HAP-1 (cell line): ENCODE measurements around the gene IFI27L1.
A peak's percentile ranks its signal among the peaks of the same experiment; 100 is the strongest.

Source experiments
- DNase-seq, 2 experiments: peaks; one replicate each; pipeline ENCODE4 v3.0.0-alpha.2; 2016 to 2020; ENCODE audit warnings: low spot score in 2 of 2
- H3K27me3 ChIP-seq: fragments of 250-450 bp; sonication (Bioruptor Pico); 2 replicates; pipeline ENCODE4 v1.5.1; 2020; ENCODE audit warnings: low read depth, mild to moderate bottlenecking, moderate library complexity
- H3K36me3 ChIP-seq: fragments of 250-450 bp; sonication (Bioruptor Pico); replicated peaks from 2 replicates; pipeline ENCODE4 v1.5.1; 2020; ENCODE audit warnings: mild to moderate bottlenecking
- H3K4me1 ChIP-seq: fragments of 250-450 bp; sonication (Bioruptor Pico); 2 replicates; pipeline ENCODE4 v1.5.1; 2020; ENCODE audit warnings: mild to moderate bottlenecking
- H3K4me3 ChIP-seq: fragments of 250-450 bp; sonication (Bioruptor Pico); 2 replicates; pipeline ENCODE4 v1.5.1; 2020; ENCODE audit warnings: mild to moderate bottlenecking, moderate library complexity
- H3K9me3 ChIP-seq: fragments of 250-450 bp; sonication (Bioruptor Pico); 2 replicates; pipeline ENCODE4 v1.5.1; 2020; ENCODE audit warnings: mild to moderate bottlenecking, moderate library complexity
- in situ Hi-C: fragments of 300-500 bp; cut with MboI; formaldehyde crosslinking; loops from 3 replicates; pipeline ENCODE4 v1.14.3; 2020; ENCODE audit warnings: low sequenced_read_pairs, inconsistent platforms, mixed read lengths

Gene IFI27L1

GRCh38 chr14:94080621-94081385 is at the start of gene IFI27L1, which contains the start of gene DDX24:
Gene IFI27L1, plus strand, starts transcription at chr14:94081310. Its CDS starts 15,628 bp downstream, at chr14:94096938.
Gene DDX24, minus strand, starts transcription at chr14:94081202. Its CDS starts 1,460 bp downstream, at chr14:94079742.
- peak; percentile 92 to 97 for DNase-seq
- Histone ChIP-seq H3K4me1 (peaks cover 15% of the 10 kb centered on the region), H3K36me3 (peaks cover 35% of the 10 kb centered on the region), H3K9me3 (peaks cover 7% of the 10 kb centered on the region), H3K27me3 (no peaks in the 10 kb centered on the region), H3K4me3 (peak within 1 kb of the TSS; percentile 94)
- in situ Hi-C loops, result no loop called here

- H3K4me3 ChIP-seq, result no peak overlapping the region
- H3K4me1 ChIP-seq, result no peaks in the 10 kb centered on the region; the same call in 1 of the 2 replicates
- no peaks in the 10 kb centered on the region for H3K27me3 ChIP-seq
- no peaks in the 10 kb centered on the region for H3K9me3 ChIP-seq
- in situ Hi-C loops, result no loop called here
- H3K36me3 ChIP-seq, result no peaks in the 10 kb centered on the region
- DNase-seq, result no peak
Measured at GRCh38 chr14:94031883-94032279, 49.2 kb upstream of the IFI27L1 start.

GRCh38 chr14:94034886-94035285 is 46.2 kb upstream of the IFI27L1 start:
- no peaks in the 10 kb centered on the region for H3K9me3 ChIP-seq
- no peaks in the 10 kb centered on the region for H3K27me3 ChIP-seq
- no peak overlapping the region for H3K4me3 ChIP-seq
- H3K36me3 ChIP-seq, result no peaks in the 10 kb centered on the region
- no peaks in the 10 kb centered on the region for H3K4me1 ChIP-seq
- no peak for DNase-seq
- in situ Hi-C loops, result loop anchor here (5.0 kb wide), 1 partner anchor 102 kb away; no protein-coding TSS in a partner anchor

GRCh38 chr14:94036313-94037167 is 44.6 kb upstream of the IFI27L1 start:
- Histone ChIP-seq H3K9me3 (no peaks in the 10 kb centered on the region), H3K36me3 (no peaks in the 10 kb centered on the region), H3K4me1 (no peaks in the 10 kb centered on the region), H3K27me3 (no peaks in the 10 kb centered on the region), H3K4me3 (no peak overlapping the region)
- DNase-seq, result peak; percentile 54 to 88
- in situ Hi-C loops, result loop anchor here (5.0 kb wide), 1 partner anchor 101 kb away; no protein-coding TSS in a partner anchor

- Histone ChIP-seq H3K36me3 (no peaks in the 10 kb centered on the region), H3K9me3 (no peaks in the 10 kb centered on the region), H3K4me1 (no peaks in the 10 kb centered on the region), H3K4me3 (no peak overlapping the region), H3K27me3 (no peaks in the 10 kb centered on the region)
- no peak for DNase-seq
- in situ Hi-C loops, result loop anchor here (5.0 kb wide), 1 partner anchor 99 kb away; no protein-coding TSS in a partner anchor
Measured at GRCh38 chr14:94037954-94038353, 43.2 kb upstream of the IFI27L1 start.

- Histone ChIP-seq H3K27me3 (no peaks in the 10 kb centered on the region), H3K4me1 (no peaks in the 10 kb centered on the region), H3K36me3 (peaks cover 2% of the 10 kb centered on the region; the same call in 1 of the 2 replicates), H3K4me3 (no peak overlapping the region), H3K9me3 (no peaks in the 10 kb centered on the region)
- in situ Hi-C loops, result loop anchor here (5.0 kb wide), 1 partner anchor 99 kb away; no protein-coding TSS in a partner anchor
- DNase-seq, result no peak
Measured at GRCh38 chr14:94038510-94038909, 42.6 kb upstream of the IFI27L1 start.

- no peaks in the 10 kb centered on the region for H3K4me1 ChIP-seq
- no peak overlapping the region for H3K4me3 ChIP-seq
- no peak for DNase-seq
- no peaks in the 10 kb centered on the region for H3K9me3 ChIP-seq
- peaks cover 5% of the 10 kb centered on the region; the same call in 1 of the 2 replicates for H3K36me3 ChIP-seq
- in situ Hi-C loops, result loop anchor here (5.0 kb wide), 1 partner anchor 98 kb away; no protein-coding TSS in a partner anchor
- no peaks in the 10 kb centered on the region for H3K27me3 ChIP-seq
Measured at GRCh38 chr14:94038921-94039629, 42.0 kb upstream of the IFI27L1 start.

GRCh38 chr14:94040247-94040646 is 40.9 kb upstream of the IFI27L1 start:
- in situ Hi-C loops, result no loop called here
- no peak overlapping the region for H3K4me3 ChIP-seq
- DNase-seq, result no peak
- H3K36me3 ChIP-seq, result peaks cover 7% of the 10 kb centered on the region
- no peaks in the 10 kb centered on the region for H3K9me3 ChIP-seq
- H3K27me3 ChIP-seq, result no peaks in the 10 kb centered on the region
- H3K4me1 ChIP-seq, result no peaks in the 10 kb centered on the region

GRCh38 chr14:94040796-94041195 is 40.3 kb upstream of the IFI27L1 start:
- Histone ChIP-seq H3K4me3 (no peak overlapping the region), H3K36me3 (peaks cover 11% of the 10 kb centered on the region), H3K4me1 (no peaks in the 10 kb centered on the region), H3K27me3 (no peaks in the 10 kb centered on the region), H3K9me3 (no peaks in the 10 kb centered on the region)
- no peak for DNase-seq
- in situ Hi-C loops, result no loop called here

- Histone ChIP-seq H3K9me3 (no peaks in the 10 kb centered on the region), H3K27me3 (no peaks in the 10 kb centered on the region), H3K4me3 (no peak overlapping the region), H3K4me1 (no peaks in the 10 kb centered on the region), H3K36me3 (peaks cover 15% of the 10 kb centered on the region)
- in situ Hi-C loops, result no loop called here
- DNase-seq, result no peak
Measured at GRCh38 chr14:94041551-94042346, 39.4 kb upstream of the IFI27L1 start.

GRCh38 chr14:94042433-94043091 is 38.5 kb upstream of the IFI27L1 start:
- H3K9me3 ChIP-seq, result no peaks in the 10 kb centered on the region
- in situ Hi-C loops, result no loop called here
- no peak for DNase-seq
- no peaks in the 10 kb centered on the region for H3K27me3 ChIP-seq
- H3K4me1 ChIP-seq, result no peaks in the 10 kb centered on the region
- H3K4me3 ChIP-seq, result no peak overlapping the region
- H3K36me3 ChIP-seq, result peaks cover 24% of the 10 kb centered on the region

- Histone ChIP-seq H3K36me3 (peaks cover 30% of the 10 kb centered on the region), H3K4me3 (no peak overlapping the region), H3K4me1 (peaks cover 1% of the 10 kb centered on the region), H3K9me3 (no peaks in the 10 kb centered on the region), H3K27me3 (no peaks in the 10 kb centered on the region)
- in situ Hi-C loops, result no loop called here
- no peak for DNase-seq
Measured at GRCh38 chr14:94043111-94043755, 37.9 kb upstream of the IFI27L1 start.
